IMR-90 (cell line): ENCODE measurements around the gene GNAO1. TPM values are rescaled to one million over a fixed set of nuclear protein-coding genes. Genes with fewer than 3 reads are reported as not detected.

Experiments used
- ATAC-seq: fragments of 200-7000 bp; cut with Tn5 transposase; 2 replicates; pipeline ENCODE4 v1.9.1; 2020; ENCODE audit warnings: low read depth, mild to moderate bottlenecking, moderate library complexity
- BruUV-seq: library from RNA; stranded (reverse); fragments of 400-500 nt; replicated peaks from 2 replicates; lab custom pipeline; 2021; lab: Mats Ljungman, UMichigan
- CTCF ChIA-PET: fragments of 300-600 bp; formaldehyde crosslinking; extraction: SDS; loops from one replicate; lab custom pipeline; 2021; ENCODE audit warnings: antibody characterized with exemption; lab: Yijun Ruan, JAX
- POLR2A ChIA-PET: fragments of 300-600 bp; sonication (Branson Sonifier 250); formaldehyde crosslinking; loops from one replicate; lab custom pipeline; 2022; ENCODE audit warnings: antibody characterized with exemption; ENCODE audit not compliant: unreplicated experiment; lab: Charles Lee
- DNase-seq: peaks from one replicate; pipeline ENCODE4 v3.0.0; 2013
- H2AFZ ChIP-seq: replicated peaks from 2 replicates; pipeline ENCODE3; 2013; ENCODE audit warnings: low read length, mild to moderate bottlenecking; ENCODE audit not compliant: poor library complexity
- H2AK5ac ChIP-seq: 2 replicates; pipeline ENCODE4 v1.6.1; 2013; ENCODE audit warnings: low read depth, low read length, inconsistent platforms
- H2AK9ac ChIP-seq: replicated peaks from 2 replicates; pipeline ENCODE3; 2013; ENCODE audit warnings: mild to moderate bottlenecking, low read depth, low read length, moderate library complexity; ENCODE audit not compliant: poor library complexity
- H2BK120ac ChIP-seq: 2 replicates; pipeline ENCODE4 v1.6.1; 2013; ENCODE audit warnings: low read depth, low read length, inconsistent platforms
- H2BK15ac ChIP-seq: 3 replicates; pipeline ENCODE4 v1.6.1; 2013; ENCODE audit warnings: low read depth, low read length, inconsistent platforms
- H2BK20ac ChIP-seq: 2 replicates; pipeline ENCODE4 v1.6.1; 2013; ENCODE audit warnings: low read depth, mild to moderate bottlenecking, inconsistent platforms, low read length, moderate library complexity
- H2BK5ac ChIP-seq: 2 replicates; pipeline ENCODE4 v1.6.1; 2013; ENCODE audit warnings: mild to moderate bottlenecking, low read depth, low read length, inconsistent platforms; ENCODE audit not compliant: poor library complexity, severe bottlenecking
- H3K14ac ChIP-seq: replicated peaks from 2 replicates; pipeline ENCODE4 v1.6.1; 2013; ENCODE audit warnings: low read depth, low read length, inconsistent platforms
- H3K18ac ChIP-seq: 2 replicates; pipeline ENCODE4 v1.6.1; 2013; ENCODE audit warnings: low read depth, low read length, control low read depth
- H3K23ac ChIP-seq: 2 replicates; pipeline ENCODE4 v1.6.1; 2013; ENCODE audit warnings: low read depth, low read length, inconsistent platforms
- H3K27ac ChIP-seq: 2 replicates; pipeline ENCODE4 v1.5.1; 2013; ENCODE audit warnings: mild to moderate bottlenecking, control low read depth, low read length; ENCODE audit not compliant: insufficient read depth
- H3K27me3 ChIP-seq: 2 replicates; pipeline ENCODE4 v1.6.1; 2013; ENCODE audit warnings: low read length; ENCODE audit not compliant: control insufficient read depth, insufficient read depth
- H3K36me3 ChIP-seq: 2 replicates; pipeline ENCODE4 v1.6.1; 2013; ENCODE audit warnings: low read length, mixed read lengths; ENCODE audit not compliant: control insufficient read depth, insufficient read depth
- H3K4ac ChIP-seq: 2 replicates; pipeline ENCODE4 v1.6.1; 2013; ENCODE audit warnings: low read depth, low read length, inconsistent platforms
- H3K4me1 ChIP-seq: 2 replicates; pipeline ENCODE4 v1.6.1; 2013; ENCODE audit warnings: low read length, mixed read lengths; ENCODE audit not compliant: control insufficient read depth, insufficient read depth
- H3K4me2 ChIP-seq: 2 replicates; pipeline ENCODE4 v1.6.1; 2013; ENCODE audit warnings: low read depth, mild to moderate bottlenecking, control low read depth, low read length, moderate library complexity
- H3K4me3 ChIP-seq: 2 replicates; pipeline ENCODE4 v1.5.1; 2013; ENCODE audit warnings: low read depth, mild to moderate bottlenecking, control low read depth, low read length, moderate library complexity; ENCODE audit not compliant: insufficient read depth
- H3K56ac ChIP-seq: 2 replicates; pipeline ENCODE4 v1.6.1; 2013; ENCODE audit warnings: low read length, inconsistent platforms; ENCODE audit not compliant: insufficient read depth; ENCODE audit errors: extremely low read depth
- H3K79me1 ChIP-seq, 2 experiments: 2 replicates each; pipeline ENCODE4 v1.6.1; 2013; ENCODE audit warnings: low read length in 2 of 2, inconsistent platforms in 1 of 2, low read depth in 1 of 2
- H3K9ac ChIP-seq: 2 replicates; pipeline ENCODE4 v1.6.1; 2013; ENCODE audit warnings: low read depth, low read length, control low read depth
- H3K9me1 ChIP-seq: 2 replicates; pipeline ENCODE4 v1.6.1; 2013; ENCODE audit warnings: low read length, inconsistent platforms; ENCODE audit not compliant: insufficient read depth
- H3K9me3 ChIP-seq: 2 replicates; pipeline ENCODE4 v1.6.1; 2013; ENCODE audit warnings: low read length; ENCODE audit not compliant: control insufficient read depth, insufficient read depth
- H4K20me1 ChIP-seq: 2 replicates; pipeline ENCODE4 v1.6.1; 2013; ENCODE audit warnings: low read length, inconsistent platforms; ENCODE audit not compliant: insufficient read depth
- H4K5ac ChIP-seq: 2 replicates; pipeline ENCODE4 v1.6.1; 2013; ENCODE audit warnings: mild to moderate bottlenecking, low read depth, low read length, control low read depth
- H4K8ac ChIP-seq, 2 experiments: 2 replicates each; pipeline ENCODE4 v1.6.1; 2013; ENCODE audit warnings: low read depth in 2 of 2, low read length in 2 of 2, control low read depth in 1 of 2, inconsistent platforms in 1 of 2
- H4K91ac ChIP-seq: 2 replicates; pipeline ENCODE4 v1.6.1; 2013; ENCODE audit warnings: low read depth, low read length, inconsistent platforms; ENCODE audit not compliant: insufficient read depth
- CEBPB ChIP-seq: IDR thresholded peaks from 2 replicates; pipeline ENCODE4 v1.6.1; 2012; ENCODE audit warnings: low read depth, low read length, improper control_type of control experiment
- FOS ChIP-seq: fragments of 150-350 bp; IDR thresholded peaks from 2 replicates; pipeline ENCODE4 v1.6.1; 2016; ENCODE audit warnings: low read depth, low read length
- MAFK ChIP-seq: IDR thresholded peaks from 2 replicates; pipeline ENCODE4 v1.6.1; 2012; ENCODE audit warnings: low read depth, low read length, improper control_type of control experiment
- MAZ ChIP-seq: IDR thresholded peaks from 2 replicates; pipeline ENCODE4 v1.6.1; 2012; ENCODE audit warnings: low read depth, mild to moderate bottlenecking, low read length, improper control_type of control experiment, moderate library complexity, borderline replicate concordance
- MXI1 ChIP-seq: IDR thresholded peaks from 2 replicates; pipeline ENCODE4 v1.6.1; 2012; ENCODE audit warnings: low read depth, mild to moderate bottlenecking, low read length, moderate library complexity, borderline replicate concordance
- NFE2L2 ChIP-seq: fragments of 150-350 bp; IDR thresholded peaks from 2 replicates; pipeline ENCODE4 v1.6.1; 2016; ENCODE audit warnings: low read depth, mild to moderate bottlenecking, low read length
- POLR2A ChIP-seq: IDR thresholded peaks from 2 replicates; pipeline ENCODE4 v1.6.1; 2012; ENCODE audit warnings: mild to moderate bottlenecking, low read depth, low read length
- RAD21 ChIP-seq: IDR thresholded peaks from 2 replicates; pipeline ENCODE4 v1.6.1; 2012; ENCODE audit warnings: low read length, improper control_type of control experiment
- RCOR1 ChIP-seq: IDR thresholded peaks from 2 replicates; pipeline ENCODE4 v1.6.1; 2012; ENCODE audit warnings: mild to moderate bottlenecking, low read length, improper control_type of control experiment; ENCODE audit not compliant: insufficient replicate concordance
- RFX5 ChIP-seq: IDR thresholded peaks from 2 replicates; pipeline ENCODE4 v1.8.0; 2012; ENCODE audit warnings: low read depth, mild to moderate bottlenecking, low read length, moderate library complexity
- SMC3 ChIP-seq: fragments of 150-350 bp; IDR thresholded peaks from 2 replicates; pipeline ENCODE4 v1.6.1; 2016; ENCODE audit warnings: low read depth, mild to moderate bottlenecking, antibody characterized with exemption, low read length, moderate library complexity
- WGBS, 2 experiments: methylation state at CpG; one replicate each; pipeline versions ENCODE4 v1.1.5 to v1.1.7; 2013; ENCODE audit warnings: missing lambda C conversion rate in 2 of 2; ENCODE audit not compliant: insufficient read length in 1 of 2; ENCODE audit errors: extremely low coverage in 2 of 2; 5-methylcytosine and 5-hydroxymethylcytosine counted together
- dilution Hi-C: fragments of 300-500 bp; cut with HindIII; formaldehyde crosslinking; loops from one replicate; pipeline ENCODE4 v1.14.3; 2018; ENCODE audit warnings: low sequenced_read_pairs; ENCODE audit not compliant: unreplicated experiment
- in situ Hi-C: fragments of 300-500 bp; cut with MboI; formaldehyde crosslinking; loops from 3 replicates; pipeline ENCODE4 v1.14.3; 2019; ENCODE audit warnings: low sequenced_read_pairs, inconsistent platforms, mixed read lengths
- intact Hi-C: fragments of 100-400 bp; cut with micrococcal nuclease; formaldehyde crosslinking; loops from 2 replicates; pipeline ENCODE4 v1.10.0; 2022
- polyA plus RNA-seq, 3 experiments: library from polyadenylated mRNA; depleted of rRNA; stranded (reverse); fragments of >200 nt; gene quantifications; 2 replicates each; pipeline ENCODE4 v1.2.3, GENCODE V29; 2012; ENCODE audit warnings: low replicate concordance in 1 of 3
- total RNA-seq: library from RNA; depleted of rRNA; stranded (reverse); fragments of >200 nt; gene quantifications from 2 replicates; pipeline ENCODE4 v1.2.3, GENCODE V29; 2012
- TF ChIP-seq, protein P1 (sequence below): fragments of 150-350 bp; IDR thresholded peaks from 2 replicates; pipeline ENCODE4 v1.6.1; 2017; ENCODE audit warnings: mild to moderate bottlenecking, antibody characterized with exemption, low read length, low read depth
- TF ChIP-seq, protein P2 (sequence below): conservative IDR thresholded peaks from 2 replicates; pipeline ENCODE4 v1.5.1; 2012; ENCODE audit warnings: mild to moderate bottlenecking, low read depth, low read length, improper control_type of control experiment
- TF ChIP-seq, protein P3 (sequence below): fragments of 150-350 bp; IDR thresholded peaks from 2 replicates; pipeline ENCODE4 v1.6.1; 2016; ENCODE audit warnings: low read depth, mild to moderate bottlenecking, low read length, moderate library complexity, borderline replicate concordance

The GNAO1 gene
- total and polyA plus RNA-seq, 2 of the 4 experiments (the other 2 are of a cell fraction): under 0.01 to 0.07 TPM

DNA sequence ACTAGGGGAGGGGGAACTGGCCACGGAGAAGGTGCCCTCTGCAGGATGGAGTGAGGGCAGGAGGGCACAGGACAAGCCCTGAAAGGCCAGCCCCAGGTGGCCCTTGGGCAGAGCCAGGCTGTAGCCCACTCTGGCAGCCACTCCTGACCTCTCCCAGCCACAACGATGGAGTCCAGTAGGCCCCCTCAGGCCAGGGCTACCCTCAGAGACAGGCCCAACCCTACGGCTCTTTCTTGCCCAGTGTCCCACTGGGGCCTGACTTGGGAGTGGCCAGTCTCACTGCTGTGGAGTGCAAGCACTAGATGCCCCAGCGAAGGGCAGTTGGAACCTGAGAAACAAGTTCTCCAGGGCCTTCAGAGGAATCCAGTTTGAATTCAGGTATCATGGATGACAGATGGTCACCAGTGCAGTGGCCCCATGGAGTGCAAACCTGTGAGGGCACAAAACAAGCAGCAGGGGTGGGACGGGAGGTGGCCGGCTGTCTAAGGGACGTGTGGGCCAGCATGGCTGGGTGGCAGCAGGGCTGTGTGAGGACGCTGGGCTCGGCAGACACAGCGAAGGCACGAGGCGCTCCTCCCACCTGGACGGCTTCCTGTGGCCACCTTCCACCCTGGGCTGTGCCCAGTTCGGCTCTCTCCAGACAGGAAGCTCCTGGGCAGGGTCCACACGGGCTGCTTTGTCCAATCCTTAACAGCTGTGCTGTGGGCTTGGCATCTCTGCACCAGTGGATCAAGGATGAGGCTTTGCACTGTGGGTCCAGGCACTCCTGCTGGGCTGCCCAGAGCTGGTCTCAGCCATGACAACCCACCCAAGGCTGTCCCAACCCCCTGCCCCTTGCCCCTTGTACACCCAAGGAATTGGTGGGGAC, 162.0 kb downstream of the GNAO1 start:
- Histone ChIP-seq H3K36me3 (no peaks in the 10 kb centered on the region), H3K27ac (no peak overlapping the region), H2BK20ac (no peak overlapping the region), H3K4ac (no peak overlapping the region), H4K5ac (no peak overlapping the region), H2AFZ (no peak overlapping the region), H3K79me1 (peaks cover 0 to 8% of the 10 kb centered on the region in 2 experiments; a peak in 1 of 4 replicates), H2BK15ac (no peak overlapping the region), H3K23ac (no peak overlapping the region), H2AK5ac (no peak overlapping the region), H3K56ac (no peak overlapping the region), H3K18ac (no peak overlapping the region), H3K4me1 (peaks cover 12% of the 10 kb centered on the region), H2BK5ac (no peak overlapping the region), H3K4me3 (no peak overlapping the region), H3K9me3 (no peaks in the 10 kb centered on the region), H4K91ac (no peak overlapping the region), H3K4me2 (no peak overlapping the region), H4K8ac (no peak overlapping the region), H3K27me3 (peaks cover 5% of the 10 kb centered on the region; the same call in 1 of the 2 replicates), H3K14ac (no peak overlapping the region), H2BK120ac (no peak overlapping the region), H4K20me1 (no peaks in the 10 kb centered on the region), H2AK9ac (no peak overlapping the region), H3K9ac (no peak overlapping the region), H3K9me1 (peaks cover 8% of the 10 kb centered on the region)
- intact Hi-C loops: loop anchor here (10.0 kb wide), 1 partner anchor 252 kb away; the partner anchor contains the start of gene MT2A
- dilution Hi-C loops: no loop called here
- WGBS, 2 experiments: 94% methylated on average over 5 of the region's 15 CpGs; no CpG with 5 or more reads in 1 of the 2 experiments
- BruUV-seq: no TSS peak
- ChIA-PET POLR2A (no interaction called here), CTCF (no interaction called here)
- in situ Hi-C loops: loop anchor here (25.0 kb wide), 1 partner anchor 866 kb away; the partner anchor contains the start of gene MMP2
- ATAC-seq: no peak
- no peak for DNase-seq
- no peak for TF ChIP-seq MXI1
- no peak for TF ChIP-seq MAZ
- no peak for TF ChIP-seq CEBPB
- TF ChIP-seq, protein P1, sequence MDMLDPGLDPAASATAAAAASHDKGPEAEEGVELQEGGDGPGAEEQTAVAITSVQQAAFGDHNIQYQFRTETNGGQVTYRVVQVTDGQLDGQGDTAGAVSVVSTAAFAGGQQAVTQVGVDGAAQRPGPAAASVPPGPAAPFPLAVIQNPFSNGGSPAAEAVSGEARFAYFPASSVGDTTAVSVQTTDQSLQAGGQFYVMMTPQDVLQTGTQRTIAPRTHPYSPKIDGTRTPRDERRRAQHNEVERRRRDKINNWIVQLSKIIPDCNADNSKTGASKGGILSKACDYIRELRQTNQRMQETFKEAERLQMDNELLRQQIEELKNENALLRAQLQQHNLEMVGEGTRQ: no peak
- TF ChIP-seq RAD21: no peak
- no peak for TF ChIP-seq MAFK
- TF ChIP-seq, protein P2, sequence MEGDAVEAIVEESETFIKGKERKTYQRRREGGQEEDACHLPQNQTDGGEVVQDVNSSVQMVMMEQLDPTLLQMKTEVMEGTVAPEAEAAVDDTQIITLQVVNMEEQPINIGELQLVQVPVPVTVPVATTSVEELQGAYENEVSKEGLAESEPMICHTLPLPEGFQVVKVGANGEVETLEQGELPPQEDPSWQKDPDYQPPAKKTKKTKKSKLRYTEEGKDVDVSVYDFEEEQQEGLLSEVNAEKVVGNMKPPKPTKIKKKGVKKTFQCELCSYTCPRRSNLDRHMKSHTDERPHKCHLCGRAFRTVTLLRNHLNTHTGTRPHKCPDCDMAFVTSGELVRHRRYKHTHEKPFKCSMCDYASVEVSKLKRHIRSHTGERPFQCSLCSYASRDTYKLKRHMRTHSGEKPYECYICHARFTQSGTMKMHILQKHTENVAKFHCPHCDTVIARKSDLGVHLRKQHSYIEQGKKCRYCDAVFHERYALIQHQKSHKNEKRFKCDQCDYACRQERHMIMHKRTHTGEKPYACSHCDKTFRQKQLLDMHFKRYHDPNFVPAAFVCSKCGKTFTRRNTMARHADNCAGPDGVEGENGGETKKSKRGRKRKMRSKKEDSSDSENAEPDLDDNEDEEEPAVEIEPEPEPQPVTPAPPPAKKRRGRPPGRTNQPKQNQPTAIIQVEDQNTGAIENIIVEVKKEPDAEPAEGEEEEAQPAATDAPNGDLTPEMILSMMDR: no peak
- TF ChIP-seq, protein P3, sequence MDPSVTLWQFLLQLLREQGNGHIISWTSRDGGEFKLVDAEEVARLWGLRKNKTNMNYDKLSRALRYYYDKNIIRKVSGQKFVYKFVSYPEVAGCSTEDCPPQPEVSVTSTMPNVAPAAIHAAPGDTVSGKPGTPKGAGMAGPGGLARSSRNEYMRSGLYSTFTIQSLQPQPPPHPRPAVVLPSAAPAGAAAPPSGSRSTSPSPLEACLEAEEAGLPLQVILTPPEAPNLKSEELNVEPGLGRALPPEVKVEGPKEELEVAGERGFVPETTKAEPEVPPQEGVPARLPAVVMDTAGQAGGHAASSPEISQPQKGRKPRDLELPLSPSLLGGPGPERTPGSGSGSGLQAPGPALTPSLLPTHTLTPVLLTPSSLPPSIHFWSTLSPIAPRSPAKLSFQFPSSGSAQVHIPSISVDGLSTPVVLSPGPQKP: no peak
- no peak for TF ChIP-seq POLR2A
- no peak for TF ChIP-seq FOS
- TF ChIP-seq SMC3: no peak
- no peak for TF ChIP-seq RCOR1
- no peak for TF ChIP-seq NFE2L2
- TF ChIP-seq RFX5: no peak
